Esophagus muscularis mucosa (tissue), 3 donors: ENCODE data around the gene ZFYVE28.

Source experiments
- EP300 ChIP-seq: sonication (generic); formaldehyde crosslinking; IDR thresholded peaks from one replicate; pipeline ENCODE4 v1.6.1; 2017; ENCODE audit warnings: antibody characterized with exemption
- POLR2AphosphoS5 ChIP-seq, 2 donors: sonication (generic); formaldehyde crosslinking; IDR thresholded peaks; one replicate each; pipeline ENCODE4 v1.6.1; 2017; ENCODE audit warnings: antibody characterized with exemption in 2 of 2

- TF ChIP-seq POLR2AphosphoS5 (IDR thresholded peaks at IDR 0.05) (no peak), EP300 (no peak)
Observed at GRCh38 chr4:2402941-2403340, 15.5 kb downstream of the ZFYVE28 start.
